ENCODE data around the gene UGGT1.

UGGT1 gene

DNA sequence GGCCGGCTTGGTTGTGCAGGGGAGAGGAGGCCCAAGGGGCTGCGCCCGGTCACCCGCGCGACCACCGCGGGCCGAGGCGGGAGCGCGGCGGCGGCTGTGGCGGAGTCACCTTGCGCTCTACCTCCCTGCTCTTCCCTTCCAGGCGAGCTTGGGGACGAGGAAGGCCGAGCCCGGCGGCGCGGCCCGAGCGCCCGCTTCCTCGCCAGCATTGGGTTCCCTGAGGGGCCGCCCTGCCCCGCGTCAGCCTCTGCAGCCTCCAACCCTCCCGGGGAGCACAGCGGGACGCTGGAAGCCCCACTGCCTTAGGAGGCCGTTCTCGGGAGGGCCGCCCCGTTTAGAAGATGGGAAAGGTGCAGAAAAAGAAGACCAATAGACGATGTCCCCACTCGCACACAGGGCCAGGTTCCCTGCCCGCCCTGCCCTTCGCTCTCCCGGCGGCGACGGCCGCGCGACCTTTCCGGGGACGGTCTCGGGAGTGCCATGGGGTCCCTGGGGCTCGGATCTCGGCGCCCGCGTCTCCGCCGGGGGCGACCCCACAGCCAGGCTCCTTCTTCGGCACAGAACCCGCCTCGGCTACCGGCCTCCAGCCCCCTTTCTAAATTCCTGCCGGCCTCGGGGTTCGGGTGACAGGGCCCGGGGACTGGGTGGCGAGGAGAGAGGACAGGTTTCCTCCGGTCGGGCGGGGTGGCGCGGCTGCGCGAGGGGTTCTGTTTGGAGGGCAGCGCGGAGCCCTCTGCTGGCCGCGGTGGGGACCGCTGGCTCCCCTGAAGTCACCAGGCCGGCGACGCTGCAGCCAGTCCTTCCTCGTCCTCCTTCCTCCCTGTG is 142.2 kb downstream of the UGGT1 start:
- TF ChIP-seq, protein P1, sequence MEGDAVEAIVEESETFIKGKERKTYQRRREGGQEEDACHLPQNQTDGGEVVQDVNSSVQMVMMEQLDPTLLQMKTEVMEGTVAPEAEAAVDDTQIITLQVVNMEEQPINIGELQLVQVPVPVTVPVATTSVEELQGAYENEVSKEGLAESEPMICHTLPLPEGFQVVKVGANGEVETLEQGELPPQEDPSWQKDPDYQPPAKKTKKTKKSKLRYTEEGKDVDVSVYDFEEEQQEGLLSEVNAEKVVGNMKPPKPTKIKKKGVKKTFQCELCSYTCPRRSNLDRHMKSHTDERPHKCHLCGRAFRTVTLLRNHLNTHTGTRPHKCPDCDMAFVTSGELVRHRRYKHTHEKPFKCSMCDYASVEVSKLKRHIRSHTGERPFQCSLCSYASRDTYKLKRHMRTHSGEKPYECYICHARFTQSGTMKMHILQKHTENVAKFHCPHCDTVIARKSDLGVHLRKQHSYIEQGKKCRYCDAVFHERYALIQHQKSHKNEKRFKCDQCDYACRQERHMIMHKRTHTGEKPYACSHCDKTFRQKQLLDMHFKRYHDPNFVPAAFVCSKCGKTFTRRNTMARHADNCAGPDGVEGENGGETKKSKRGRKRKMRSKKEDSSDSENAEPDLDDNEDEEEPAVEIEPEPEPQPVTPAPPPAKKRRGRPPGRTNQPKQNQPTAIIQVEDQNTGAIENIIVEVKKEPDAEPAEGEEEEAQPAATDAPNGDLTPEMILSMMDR (IDR thresholded peaks at IDR 0.05; ENCODE audit: low read depth, low read length) = peak; percentile 90
- peak overlapping the region; percentile 68 for H3K4me3 ChIP-seq (ENCODE audit: low read depth, low read length)

DNA sequence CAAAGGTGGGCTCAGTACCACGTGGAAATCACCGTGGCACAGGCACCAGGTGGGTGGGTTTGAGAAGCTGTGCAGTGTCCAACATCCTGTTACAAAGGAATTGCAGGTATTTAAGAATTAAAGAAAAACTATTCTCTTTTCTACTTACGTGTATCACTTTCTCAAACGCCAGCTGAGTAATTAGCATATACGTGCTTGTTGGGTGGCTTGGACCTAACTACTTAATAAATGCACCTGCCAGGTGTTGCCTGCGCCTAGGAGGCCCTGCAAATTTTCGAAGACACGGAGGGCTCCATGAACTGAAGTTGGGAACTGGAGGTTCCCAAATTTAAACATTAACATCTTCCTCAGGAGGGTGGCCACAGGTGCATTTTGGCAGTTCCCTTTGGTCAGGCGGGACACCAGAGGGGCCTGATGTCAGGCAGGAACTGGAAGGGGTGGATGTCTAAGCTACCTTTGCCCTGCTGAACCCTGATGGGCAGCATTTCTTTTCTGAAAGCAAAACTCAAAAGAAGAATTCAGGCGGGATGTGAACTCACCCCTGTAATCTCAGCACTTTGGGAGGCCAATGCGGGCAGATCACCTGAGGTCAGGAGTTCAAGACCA is 142.9 kb downstream of the UGGT1 start:
- TF ChIP-seq, protein P1 (IDR thresholded peaks at IDR 0.05; ENCODE audit: low read depth, low read length) = no peak; the same call in 1 of the 2 replicates
- H3K4me3 ChIP-seq (ENCODE audit: low read depth, low read length) = no peak overlapping the region

DNA sequence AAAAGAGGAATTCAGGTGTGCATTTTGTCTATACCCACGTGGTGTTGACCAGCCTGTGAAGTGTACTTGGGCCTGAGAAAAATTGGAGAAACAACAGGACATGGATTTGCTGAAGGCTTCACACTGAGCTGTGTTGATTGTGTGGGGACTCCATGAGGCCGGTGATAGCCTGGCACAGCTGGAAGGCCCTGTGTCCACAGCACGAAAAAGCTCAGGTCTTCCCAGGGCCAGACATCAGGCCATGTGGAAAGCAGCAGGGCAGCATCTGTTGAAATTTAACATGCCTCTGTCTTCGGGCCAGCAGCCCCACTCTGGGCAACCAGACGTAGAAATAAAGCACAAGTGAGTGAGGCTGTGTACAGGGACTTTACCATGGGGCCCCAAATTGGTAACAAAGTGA is 143.6 kb downstream of the UGGT1 start:
- TF ChIP-seq, protein P1 (IDR thresholded peaks at IDR 0.05; ENCODE audit: low read depth, low read length) = no peak; the same call in 1 of the 2 replicates
- H3K4me3 ChIP-seq (ENCODE audit: low read depth, low read length) = no peak overlapping the region

DNA sequence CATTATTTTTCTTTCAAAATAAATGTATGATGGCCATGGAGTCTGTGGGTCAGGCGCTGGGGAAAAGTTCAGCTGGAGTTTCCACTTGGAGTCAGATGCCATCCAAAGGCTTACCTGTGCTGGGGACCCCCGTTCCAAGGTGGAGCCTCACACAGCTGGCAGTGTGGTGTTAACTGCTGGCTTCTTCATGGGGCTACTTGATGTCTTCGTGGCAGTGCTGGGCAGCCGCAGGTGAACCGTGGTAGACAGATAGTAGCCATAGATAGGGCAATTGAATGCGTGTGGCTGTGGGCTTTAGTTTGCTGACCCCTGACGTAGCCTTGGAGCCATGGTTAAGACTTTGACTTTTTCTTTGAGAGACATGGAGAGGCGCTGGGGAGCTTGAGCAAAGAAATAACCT is 144.6 kb downstream of the UGGT1 start:
- TF ChIP-seq, protein P1 (IDR thresholded peaks at IDR 0.05; ENCODE audit: low read depth, low read length) = no peak
- no peak overlapping the region for H3K4me3 ChIP-seq (ENCODE audit: low read depth, low read length)

DNA sequence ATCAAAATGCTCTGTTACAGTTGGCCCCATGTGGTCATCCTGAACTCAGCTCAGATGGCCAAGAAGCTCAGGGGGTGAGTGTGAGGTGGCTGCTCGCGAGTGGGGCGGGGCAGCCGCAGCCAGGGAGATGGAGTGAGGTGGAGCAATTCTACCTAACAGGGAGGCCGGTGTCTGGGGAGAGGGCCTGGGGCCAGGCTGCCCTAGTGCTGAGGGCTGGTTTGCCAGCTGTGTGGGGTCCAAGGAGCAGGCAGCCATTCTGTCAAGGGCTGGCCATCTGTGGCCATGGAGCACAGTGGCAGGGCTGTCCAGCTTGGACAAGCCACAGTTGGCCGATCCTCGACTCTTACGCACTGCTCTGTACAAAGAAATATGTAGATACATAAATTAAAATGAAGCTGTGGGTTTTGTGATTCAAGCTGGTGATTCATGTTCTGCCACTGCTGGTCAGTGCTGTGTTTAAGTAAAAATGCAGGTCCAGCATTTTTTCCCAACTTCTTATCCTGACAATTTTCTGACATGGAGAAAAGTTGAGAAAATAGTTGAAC is 145.6 kb downstream of the UGGT1 start:
- TF ChIP-seq, protein P1 (IDR thresholded peaks at IDR 0.05; ENCODE audit: low read depth, low read length) = no peak
- no peak overlapping the region for H3K4me3 ChIP-seq (ENCODE audit: low read depth, low read length)

DNA sequence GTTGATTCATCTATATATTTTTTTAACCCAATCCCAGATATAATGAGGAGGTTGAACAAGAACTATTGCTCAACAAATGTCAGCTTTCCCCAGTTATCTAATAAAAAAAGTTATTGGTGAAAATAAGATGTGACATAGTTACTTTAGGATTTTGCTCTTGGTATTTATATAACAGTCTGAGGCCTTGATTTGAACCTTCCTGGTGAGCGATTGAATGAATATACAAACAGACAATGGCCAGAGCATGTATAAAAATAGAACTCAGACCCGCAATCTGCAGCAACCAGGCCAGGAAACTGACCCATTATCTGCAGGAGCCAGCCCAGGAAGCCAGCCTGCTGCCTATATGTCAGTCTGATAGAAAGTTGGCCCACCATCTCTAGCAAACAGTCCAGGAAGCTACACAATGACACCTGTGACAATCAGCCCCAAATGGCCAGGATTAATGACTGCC is 146.1 kb downstream of the UGGT1 start:
- TF ChIP-seq, protein P1 (IDR thresholded peaks at IDR 0.05; ENCODE audit: low read depth, low read length) = no peak
- H3K4me3 ChIP-seq (ENCODE audit: low read depth, low read length) = no peak overlapping the region

All from WI38 (cell line).